Measurements from ENCODE around the gene NCK2.

The NCK2 gene

GRCh38 chr2:105777031-105777482, 32.3 kb downstream of the NCK2 start:
- no peak for DNase-seq (ENCODE audit: low spot score)

GRCh38 chr2:105777506-105778055, 32.9 kb downstream of the NCK2 start:
- DNase-seq (ENCODE audit: low spot score) = no peak

- no peak for DNase-seq (ENCODE audit: low spot score)
Measured at GRCh38 chr2:105778080-105778607, 33.4 kb downstream of the NCK2 start.

- no peak for DNase-seq (ENCODE audit: low spot score)
Measured at GRCh38 chr2:105779394-105779793, 34.7 kb downstream of the NCK2 start.

- DNase-seq (ENCODE audit: low spot score) = no peak
Measured at GRCh38 chr2:105780606-105781005, 35.9 kb downstream of the NCK2 start.

- no peak for DNase-seq (ENCODE audit: low spot score)
Measured at GRCh38 chr2:105781274-105781978, 36.7 kb downstream of the NCK2 start.

- DNase-seq (ENCODE audit: low spot score) = no peak
Measured at GRCh38 chr2:105782123-105782522, 37.4 kb downstream of the NCK2 start.

GRCh38 chr2:105782646-105783045, 37.9 kb downstream of the NCK2 start:
- no peak for DNase-seq (ENCODE audit: low spot score)

GRCh38 chr2:105783151-105783738, 38.5 kb downstream of the NCK2 start:
- DNase-seq (ENCODE audit: low spot score) = no peak

- DNase-seq (ENCODE audit: low spot score) = no peak
Measured at GRCh38 chr2:105783972-105784371, 39.3 kb downstream of the NCK2 start.

GRCh38 chr2:105784589-105784988, 39.9 kb downstream of the NCK2 start:
- no peak for DNase-seq (ENCODE audit: low spot score)

- no peak for DNase-seq (ENCODE audit: low spot score)
Measured at GRCh38 chr2:105785095-105785847, 40.6 kb downstream of the NCK2 start.

- DNase-seq (ENCODE audit: low spot score) = no peak
Measured at GRCh38 chr2:105786231-105787230, 41.8 kb downstream of the NCK2 start.

GRCh38 chr2:105787376-105788318, 42.9 kb downstream of the NCK2 start:
- DNase-seq (ENCODE audit: low spot score) = no peak

- DNase-seq (ENCODE audit: low spot score) = no peak
Measured at GRCh38 chr2:105788670-105789290, 44.1 kb downstream of the NCK2 start.

GRCh38 chr2:105789745-105790460, 45.2 kb downstream of the NCK2 start:
- peak; percentile 14 for DNase-seq (ENCODE audit: low spot score)

GRCh38 chr2:105790461-105791149, 45.9 kb downstream of the NCK2 start:
- no peak for DNase-seq (ENCODE audit: low spot score)

GRCh38 chr2:105791229-105791628, 46.5 kb downstream of the NCK2 start:
- DNase-seq (ENCODE audit: low spot score) = no peak
